ENCODE measurements around the gene ERCC4. TPM values are rescaled to one million over a fixed set of nuclear protein-coding genes. Genes with fewer than 3 reads are reported as not detected.
A peak's percentile ranks its signal among the peaks of the same experiment; 100 is the strongest.

ERCC4 gene
- total RNA-seq, 1 experiment from 2014 or later, result 18.8 TPM

GRCh38 chr16:13962232-13962631 lies 42.3 kb downstream of the ERCC4 start:
- DNase-seq (ENCODE audit: low spot score), result no peak
- no peak overlapping the region for H3K4me3 ChIP-seq (ENCODE audit: low read depth, low read length, poor library complexity, severe bottlenecking)
- CTCF ChIA-PET, result interaction anchor here (0.6 kb wide), 1 partner anchor 26 kb away, joined by 5 read pairs; no protein-coding TSS in a partner anchor
- intact Hi-C loops (cut with micrococcal nuclease; ENCODE audit: unreplicated experiment), result no loop called here
- no peaks in the 10 kb centered on the region for H3K36me3 ChIP-seq (ENCODE audit: insufficient read depth, low read length, poor library complexity, severe bottlenecking)
- no TSS peak for BruUV-seq (replicated peaks)
- no peak overlapping the region for H3K27ac ChIP-seq (ENCODE audit: low read depth, low read length, poor library complexity, severe bottlenecking)
- no peaks in the 10 kb centered on the region for H3K9me3 ChIP-seq (ENCODE audit: low read depth, low read length, poor library complexity, severe bottlenecking)
- peaks cover 13% of the 10 kb centered on the region for H3K4me1 ChIP-seq (ENCODE audit: insufficient read depth, low read length, poor library complexity, severe bottlenecking)
- TF ChIP-seq EZH2 (IDR thresholded peaks at IDR 0.05; ENCODE audit: borderline replicate concordance, low read depth, low read length, poor library complexity, severe bottlenecking), result no peak
- no peak for TF ChIP-seq CTCF (conservative IDR thresholded peaks at IDR 0.05; ENCODE audit: low read depth, low read length)
- H3K27me3 ChIP-seq (replicated peaks; ENCODE audit: insufficient read depth, low read depth, low read length, poor library complexity), result no peaks in the 10 kb centered on the region
- POLR2A ChIA-PET (ENCODE audit: low non-redundant PET), result no interaction called here

DNA sequence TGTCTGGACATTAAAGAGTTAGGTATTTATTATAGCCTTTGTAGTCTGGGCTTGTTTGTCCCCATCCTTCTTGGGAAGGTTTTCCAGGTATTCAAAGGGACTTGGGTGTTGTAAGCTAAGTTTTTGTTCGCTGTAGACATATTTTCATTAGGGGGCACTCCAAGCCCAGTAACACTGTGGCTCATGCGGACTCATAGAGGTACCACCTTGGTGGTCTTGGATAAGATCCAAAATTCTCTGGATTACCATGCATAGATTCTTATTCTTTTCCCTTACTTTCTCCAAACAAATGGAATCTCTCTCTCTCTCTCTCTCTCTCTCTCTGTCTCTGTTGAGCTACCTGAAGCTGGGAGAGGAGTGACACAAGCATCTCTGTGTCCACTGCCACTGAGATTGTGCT lies 48.9 kb downstream of the ERCC4 start:
- H3K27ac ChIP-seq (ENCODE audit: low read depth, low read length, poor library complexity, severe bottlenecking), result no peak overlapping the region
- no peaks in the 10 kb centered on the region for H3K27me3 ChIP-seq (replicated peaks; ENCODE audit: insufficient read depth, low read depth, low read length, poor library complexity)
- H3K9me3 ChIP-seq (ENCODE audit: low read depth, low read length, poor library complexity, severe bottlenecking), result no peaks in the 10 kb centered on the region
- no peak overlapping the region for H3K4me3 ChIP-seq (ENCODE audit: low read depth, low read length, poor library complexity, severe bottlenecking)
- ChIA-PET CTCF (interaction anchor here (0.6 kb wide), 1 partner anchor 317 kb away, joined by 4 read pairs; no protein-coding TSS in a partner anchor), POLR2A (ENCODE audit: low non-redundant PET) (no interaction called here)
- TF ChIP-seq EZH2 (IDR thresholded peaks at IDR 0.05; ENCODE audit: borderline replicate concordance, low read depth, low read length, poor library complexity, severe bottlenecking) (no peak), CTCF (conservative IDR thresholded peaks at IDR 0.05; ENCODE audit: low read depth, low read length) (peak; percentile 45)
- no peaks in the 10 kb centered on the region for H3K4me1 ChIP-seq (ENCODE audit: insufficient read depth, low read length, poor library complexity, severe bottlenecking)
- no TSS peak for BruUV-seq (replicated peaks)
- H3K36me3 ChIP-seq (ENCODE audit: insufficient read depth, low read length, poor library complexity, severe bottlenecking), result no peaks in the 10 kb centered on the region
- peak; percentile 31 for DNase-seq (ENCODE audit: low spot score)
- intact Hi-C loops (cut with micrococcal nuclease; ENCODE audit: unreplicated experiment), result no loop called here

DNA sequence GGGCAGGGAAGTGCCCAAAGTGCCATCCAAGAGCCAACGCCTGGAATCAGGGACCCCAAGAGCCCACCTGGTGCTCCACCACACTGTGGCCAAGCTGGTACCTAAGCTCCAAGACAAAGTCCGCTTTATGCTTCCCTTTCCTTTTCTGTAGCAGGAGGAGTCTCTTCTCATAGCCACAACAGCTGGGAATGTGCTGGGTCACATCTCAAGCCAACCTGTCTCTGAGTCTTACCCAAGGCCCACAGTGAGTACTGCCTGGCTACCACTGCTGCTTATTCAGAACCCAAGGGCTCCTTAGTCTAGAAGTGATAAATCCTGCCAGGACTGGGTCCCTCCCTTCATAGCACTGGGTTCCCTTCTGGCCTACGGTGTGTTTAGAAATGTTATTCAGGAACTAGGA lies 49.8 kb downstream of the ERCC4 start:
- H3K4me3 ChIP-seq (ENCODE audit: low read depth, low read length, poor library complexity, severe bottlenecking), result no peak overlapping the region
- H3K36me3 ChIP-seq (ENCODE audit: insufficient read depth, low read length, poor library complexity, severe bottlenecking), result no peaks in the 10 kb centered on the region
- H3K27ac ChIP-seq (ENCODE audit: low read depth, low read length, poor library complexity, severe bottlenecking), result no peak overlapping the region
- TF ChIP-seq EZH2 (IDR thresholded peaks at IDR 0.05; ENCODE audit: borderline replicate concordance, low read depth, low read length, poor library complexity, severe bottlenecking) (no peak), CTCF (conservative IDR thresholded peaks at IDR 0.05; ENCODE audit: low read depth, low read length) (no peak)
- CTCF ChIA-PET, result no interaction called here
- POLR2A ChIA-PET (ENCODE audit: low non-redundant PET), result no interaction called here
- no peaks in the 10 kb centered on the region for H3K27me3 ChIP-seq (replicated peaks; ENCODE audit: insufficient read depth, low read depth, low read length, poor library complexity)
- no peaks in the 10 kb centered on the region for H3K9me3 ChIP-seq (ENCODE audit: low read depth, low read length, poor library complexity, severe bottlenecking)
- no peaks in the 10 kb centered on the region for H3K4me1 ChIP-seq (ENCODE audit: insufficient read depth, low read length, poor library complexity, severe bottlenecking)
- no TSS peak for BruUV-seq (replicated peaks)
- intact Hi-C loops (cut with micrococcal nuclease; ENCODE audit: unreplicated experiment), result no loop called here
- DNase-seq (ENCODE audit: low spot score), result no peak

Measured in A673 (cell line).